ENCODE measurements around the gene MCC.

GRCh38 chr5:113232221-113232620 is 256.0 kb downstream of the MCC start:
- TF ChIP-seq POLR2AphosphoS5 (IDR thresholded peaks at IDR 0.05): no peak
- TF ChIP-seq POLR2A (IDR thresholded peaks at IDR 0.05): no peak

Data from breast epithelium (tissue), 3 donors.